HEK293 (cell line): ENCODE measurements around the gene C12orf56.
"Not testable (repeated sequence)": the region's sequence is repeated elsewhere in the genome, so short reads cannot be mapped to it uniquely, and the experiment has no call there.

Experiments used
- CTCF ChIP-seq: fragments of 450-650 bp; formaldehyde crosslinking; IDR thresholded peaks from 2 replicates; pipeline ENCODE4 v1.5.1; 2016; ENCODE audit warnings: missing biosample characterization, missing genetic modification characterization
- ZFP37 ChIP-seq: fragments of 450-650 bp; formaldehyde crosslinking; IDR thresholded peaks from 2 replicates; pipeline ENCODE4 v1.5.1; 2016; ENCODE audit warnings: missing biosample characterization, missing genetic modification characterization

- TF ChIP-seq CTCF, ZFP37 (tag by site-specific recombination): not testable (repeated sequence)
These were observed 97.4 kb downstream of the C12orf56 start for GRCh38 chr12:64293174-64293573.
